Thyroid gland (tissue), 4 donors: ENCODE measurements around the gene SBSN.

ENCODE experiments used
- POLR2A ChIP-seq, 2 donors: fragments of 450-650 bp; IDR thresholded peaks; one replicate each; pipeline ENCODE4 v1.6.1; 2017; ENCODE audit warnings: antibody characterized with exemption in 2 of 2, mild to moderate bottlenecking in 2 of 2, moderate library complexity in 1 of 2
- TF ChIP-seq, protein P1 (sequence below), 6 experiments: fragments of 200-600 bp in 3 of 6; fragments of 450-650 bp in 3 of 6; sonication (generic) in 3 of 6; IDR thresholded peaks; one replicate each; pipeline ENCODE4 v1.5.1; 2016 to 2019; ENCODE audit warnings: antibody characterized with exemption in 6 of 6, mild to moderate bottlenecking in 2 of 6, inconsistent platforms in 1 of 6, moderate library complexity in 1 of 6

DNA sequence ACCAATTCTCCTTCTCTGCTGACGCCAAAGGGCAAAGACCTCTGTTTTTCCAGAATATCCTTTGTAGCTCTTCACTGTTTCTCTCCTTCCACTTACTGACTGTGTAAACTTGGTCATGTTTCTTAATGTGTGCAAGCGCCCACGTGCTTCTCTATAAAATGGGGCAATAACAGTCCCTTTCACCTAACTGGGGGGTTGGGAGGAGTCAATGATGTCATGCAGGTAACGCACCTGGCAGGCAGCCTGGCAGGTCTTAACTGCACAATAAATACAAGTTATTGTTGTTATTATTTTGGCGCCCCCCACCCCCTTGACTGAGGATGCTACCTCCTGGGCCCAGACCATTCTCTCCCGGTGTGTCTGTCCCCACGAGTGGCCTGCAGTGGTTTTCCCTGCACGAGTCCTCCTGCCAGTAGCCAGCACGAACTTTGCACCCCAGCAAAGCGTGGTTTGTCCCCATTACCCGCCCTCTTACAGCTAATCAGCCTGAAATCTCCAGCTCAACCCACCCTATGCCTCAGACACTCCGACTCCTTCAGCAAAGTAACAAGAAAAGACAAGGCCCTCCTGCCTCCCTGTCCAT lies 5.3 kb downstream of the SBSN start:
- TF ChIP-seq, protein P1, sequence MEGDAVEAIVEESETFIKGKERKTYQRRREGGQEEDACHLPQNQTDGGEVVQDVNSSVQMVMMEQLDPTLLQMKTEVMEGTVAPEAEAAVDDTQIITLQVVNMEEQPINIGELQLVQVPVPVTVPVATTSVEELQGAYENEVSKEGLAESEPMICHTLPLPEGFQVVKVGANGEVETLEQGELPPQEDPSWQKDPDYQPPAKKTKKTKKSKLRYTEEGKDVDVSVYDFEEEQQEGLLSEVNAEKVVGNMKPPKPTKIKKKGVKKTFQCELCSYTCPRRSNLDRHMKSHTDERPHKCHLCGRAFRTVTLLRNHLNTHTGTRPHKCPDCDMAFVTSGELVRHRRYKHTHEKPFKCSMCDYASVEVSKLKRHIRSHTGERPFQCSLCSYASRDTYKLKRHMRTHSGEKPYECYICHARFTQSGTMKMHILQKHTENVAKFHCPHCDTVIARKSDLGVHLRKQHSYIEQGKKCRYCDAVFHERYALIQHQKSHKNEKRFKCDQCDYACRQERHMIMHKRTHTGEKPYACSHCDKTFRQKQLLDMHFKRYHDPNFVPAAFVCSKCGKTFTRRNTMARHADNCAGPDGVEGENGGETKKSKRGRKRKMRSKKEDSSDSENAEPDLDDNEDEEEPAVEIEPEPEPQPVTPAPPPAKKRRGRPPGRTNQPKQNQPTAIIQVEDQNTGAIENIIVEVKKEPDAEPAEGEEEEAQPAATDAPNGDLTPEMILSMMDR (IDR thresholded peaks at IDR 0.05) = no peak
- no peak for TF ChIP-seq POLR2A (IDR thresholded peaks at IDR 0.05)
